Astrocyte (in vitro differentiated cells and primary cell): ENCODE data around the gene IL6ST. TPM values are rescaled to one million over a fixed set of nuclear protein-coding genes. Genes with fewer than 3 reads are reported as not detected.

Experiments used
- DNase-seq: peaks from one replicate; pipeline ENCODE4 v3.0.0-alpha.2; 2010; ENCODE audit warnings: low read depth
- FAIRE-seq: peaks from 2 replicates; lab custom pipeline; 2011; peaks lifted over from hg19 to GRCh38; lab: Jason Lieb, UNC
- H2AFZ ChIP-seq: 2 replicates; pipeline ENCODE4 v1.6.0; 2012; ENCODE audit warnings: low read depth, low read length, inconsistent platforms
- H3K27ac ChIP-seq: 2 replicates; pipeline ENCODE4 v1.5.1; 2011; ENCODE audit warnings: low read depth, low read length, inconsistent platforms
- H3K27me3 ChIP-seq: 2 replicates; pipeline ENCODE4 v1.6.0; 2011; ENCODE audit warnings: low read length, inconsistent platforms; ENCODE audit not compliant: insufficient read depth
- H3K36me3 ChIP-seq: 2 replicates; pipeline ENCODE4 v1.5.1; 2011; ENCODE audit warnings: low read length, inconsistent platforms; ENCODE audit not compliant: insufficient read depth
- H3K4me1 ChIP-seq: 2 replicates; pipeline ENCODE4 v1.5.1; 2011; ENCODE audit warnings: low read length, inconsistent platforms; ENCODE audit not compliant: insufficient read depth
- H3K4me2 ChIP-seq: 2 replicates; pipeline ENCODE4 v1.6.0; 2012; ENCODE audit warnings: low read length, inconsistent platforms
- H3K4me3 ChIP-seq: 2 replicates; pipeline ENCODE4 v1.5.1; 2011; ENCODE audit warnings: low read depth, mild to moderate bottlenecking, low read length, inconsistent platforms; ENCODE audit not compliant: insufficient read depth
- H3K79me2 ChIP-seq: 2 replicates; pipeline ENCODE4 v1.6.0; 2012; ENCODE audit warnings: mild to moderate bottlenecking, low read length, inconsistent platforms; ENCODE audit not compliant: insufficient read depth
- H3K9ac ChIP-seq: 2 replicates; pipeline ENCODE4 v1.6.0; 2012; ENCODE audit warnings: mild to moderate bottlenecking, low read length, inconsistent platforms
- H3K9me3 ChIP-seq: 2 replicates; pipeline ENCODE4 v1.5.1; 2012; ENCODE audit warnings: low read depth, mild to moderate bottlenecking, low read length, inconsistent platforms; ENCODE audit not compliant: insufficient read depth
- H4K20me1 ChIP-seq: 2 replicates; pipeline ENCODE4 v1.6.0; 2012; ENCODE audit warnings: low read length, inconsistent platforms; ENCODE audit not compliant: insufficient read depth
- H3K27ac Mint-ChIP-seq: one replicate; pipeline ENCODE4 v1.8.0; 2021; ENCODE audit warnings: mild to moderate bottlenecking, mixed read lengths; ENCODE audit not compliant: unreplicated experiment
- H3K27me3 Mint-ChIP-seq: one replicate; pipeline ENCODE4 v1.8.0; 2021; ENCODE audit warnings: low read depth, mixed read lengths; ENCODE audit not compliant: unreplicated experiment
- H3K36me3 Mint-ChIP-seq: one replicate; pipeline ENCODE4 v1.8.0; 2021; ENCODE audit warnings: low read depth, mixed read lengths; ENCODE audit not compliant: unreplicated experiment
- H3K4me1 Mint-ChIP-seq: one replicate; pipeline ENCODE4 v1.8.0; 2021; ENCODE audit warnings: low read depth, mixed read lengths; ENCODE audit not compliant: unreplicated experiment
- H3K4me3 Mint-ChIP-seq: one replicate; pipeline ENCODE4 v1.8.0; 2021; ENCODE audit warnings: mild to moderate bottlenecking, moderate library complexity, mixed read lengths; ENCODE audit not compliant: unreplicated experiment
- H3K9me3 Mint-ChIP-seq: one replicate; pipeline ENCODE4 v1.8.0; 2021; ENCODE audit warnings: mild to moderate bottlenecking, mixed read lengths; ENCODE audit not compliant: unreplicated experiment
- CTCF ChIP-seq: IDR thresholded peaks from 2 replicates; pipeline ENCODE4 v1.5.1; 2011; ENCODE audit warnings: low read depth, mild to moderate bottlenecking, inconsistent platforms, low read length, moderate library complexity; ENCODE audit not compliant: insufficient read depth
- EZH2 ChIP-seq: IDR thresholded peaks from 2 replicates; pipeline ENCODE4 v1.6.1; 2012; ENCODE audit warnings: mild to moderate bottlenecking, low read length, inconsistent platforms; ENCODE audit not compliant: insufficient read depth
- total RNA-seq: library from RNA; stranded (reverse); gene quantifications from 2 replicates; pipeline ENCODE4 v1.2.1, GENCODE V29; 2021

Gene IL6ST
- total RNA-seq, 1 donor from 2014 or later = 158 TPM

- no peaks in the 10 kb centered on the region for H4K20me1 ChIP-seq
- no peak for TF ChIP-seq CTCF
- TF ChIP-seq EZH2 = no peak
- peak overlapping the region; percentile 76 for H2AFZ ChIP-seq
- H3K9ac ChIP-seq = peak overlapping the region; percentile 68
- H3K36me3 ChIP-seq = no peaks in the 10 kb centered on the region
- no peak overlapping the region for H3K4me3 Mint-ChIP-seq
- H3K36me3 Mint-ChIP-seq = peaks cover 2% of the 10 kb centered on the region
- peaks cover 2% of the 10 kb centered on the region for H3K9me3 Mint-ChIP-seq
- peak overlapping the region; percentile 83 for H3K4me2 ChIP-seq
- H3K9me3 ChIP-seq = no peaks in the 10 kb centered on the region
- FAIRE-seq = no peak
- H3K4me1 Mint-ChIP-seq = peaks cover 15% of the 10 kb centered on the region
- H3K27ac Mint-ChIP-seq = no peak overlapping the region
- peaks cover 10% of the 10 kb centered on the region for H3K27me3 Mint-ChIP-seq
- H3K4me1 ChIP-seq = no peaks in the 10 kb centered on the region
- H3K79me2 ChIP-seq = no peaks in the 10 kb centered on the region
- no peak overlapping the region for H3K27ac ChIP-seq
- no peaks in the 10 kb centered on the region for H3K27me3 ChIP-seq
- DNase-seq = no peak
- peak overlapping the region; percentile 34 for H3K4me3 ChIP-seq
Observed at GRCh38 chr5:55923177-55923771, 71.5 kb downstream of the IL6ST start.

DNA sequence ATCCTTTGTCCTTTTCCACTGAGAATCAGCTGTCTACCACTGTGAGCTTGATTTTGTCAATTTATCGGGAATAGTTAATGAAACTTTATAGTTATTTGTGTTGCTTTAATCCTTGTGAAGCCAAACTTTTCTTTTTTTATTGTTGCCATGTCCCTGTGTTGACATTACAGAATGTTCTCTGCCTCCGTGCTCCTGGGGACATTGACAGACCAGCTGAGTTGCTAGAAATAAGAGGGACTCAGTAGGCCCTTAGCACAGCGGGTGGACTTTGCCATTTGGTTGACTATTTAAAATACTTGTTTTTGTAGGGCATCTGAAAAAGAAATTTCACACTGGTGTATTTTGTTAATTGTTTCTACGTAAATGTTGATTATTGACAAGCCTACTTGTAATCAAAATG is 73.1 kb downstream of the IL6ST start:
- H3K4me3 Mint-ChIP-seq = no peak overlapping the region
- Histone ChIP-seq H3K9ac (no peak overlapping the region), H3K27me3 (no peaks in the 10 kb centered on the region), H3K4me2 (no peak overlapping the region), H3K27ac (no peak overlapping the region), H4K20me1 (no peaks in the 10 kb centered on the region), H3K36me3 (no peaks in the 10 kb centered on the region), H3K9me3 (no peaks in the 10 kb centered on the region), H3K4me3 (no peak overlapping the region), H3K4me1 (no peaks in the 10 kb centered on the region), H2AFZ (no peak overlapping the region), H3K79me2 (no peaks in the 10 kb centered on the region)
- H3K27me3 Mint-ChIP-seq = peaks cover 3% of the 10 kb centered on the region
- FAIRE-seq = no peak
- H3K9me3 Mint-ChIP-seq = no peaks in the 10 kb centered on the region
- H3K27ac Mint-ChIP-seq = no peak overlapping the region
- no peak for DNase-seq
- no peak for TF ChIP-seq CTCF
- no peak for TF ChIP-seq EZH2
- H3K4me1 Mint-ChIP-seq = peaks cover 17% of the 10 kb centered on the region
- H3K36me3 Mint-ChIP-seq = peaks cover 2% of the 10 kb centered on the region

DNA sequence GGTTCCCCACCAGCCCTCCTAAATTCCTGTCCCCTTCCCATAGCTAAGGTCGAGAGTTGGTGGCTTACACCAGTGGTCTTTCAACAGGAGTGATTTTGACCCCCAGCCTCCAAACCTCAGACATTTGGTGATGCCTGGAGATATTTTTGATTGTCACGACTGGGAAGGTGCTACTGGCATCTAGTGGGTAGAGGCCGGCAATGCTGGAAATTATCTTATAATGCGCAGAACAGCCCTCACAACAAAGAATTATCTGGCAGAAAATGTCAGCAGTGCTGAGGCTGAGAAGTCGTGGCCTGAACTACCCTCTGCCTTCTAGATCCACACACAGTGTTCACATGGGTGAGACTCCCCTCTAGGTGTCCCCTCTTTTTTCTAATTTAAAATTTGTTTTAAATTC is 74.0 kb downstream of the IL6ST start:
- Histone ChIP-seq H3K9ac (no peak overlapping the region), H2AFZ (no peak overlapping the region), H3K4me2 (no peak overlapping the region), H3K27ac (no peak overlapping the region), H3K79me2 (no peaks in the 10 kb centered on the region), H4K20me1 (no peaks in the 10 kb centered on the region), H3K9me3 (no peaks in the 10 kb centered on the region), H3K36me3 (no peaks in the 10 kb centered on the region), H3K4me3 (no peak overlapping the region), H3K4me1 (no peaks in the 10 kb centered on the region), H3K27me3 (no peaks in the 10 kb centered on the region)
- peaks cover 2% of the 10 kb centered on the region for H3K36me3 Mint-ChIP-seq
- H3K4me1 Mint-ChIP-seq = peaks cover 17% of the 10 kb centered on the region
- no peak for FAIRE-seq
- H3K27me3 Mint-ChIP-seq = peaks cover 3% of the 10 kb centered on the region
- H3K27ac Mint-ChIP-seq = peak overlapping the region; percentile 19
- peak overlapping the region; percentile 40 for H3K4me3 Mint-ChIP-seq
- TF ChIP-seq EZH2 (no peak), CTCF (peak; percentile 36)
- DNase-seq = no peak
- H3K9me3 Mint-ChIP-seq = no peaks in the 10 kb centered on the region
